Upper lobe of left lung (tissue), 4 donors: ENCODE data around the gene BCL7C.

Source experiments
- CTCF ChIP-seq, 6 experiments: fragments of 450-650 bp in 4 of 6; fragments of 200-600 bp in 2 of 6; sonication (generic) in 2 of 6; IDR thresholded peaks; one replicate each; pipeline ENCODE4 v1.5.1; 2016 to 2019; ENCODE audit warnings: antibody characterized with exemption in 6 of 6
- POLR2A ChIP-seq, 4 donors: fragments of 450-650 bp; IDR thresholded peaks; one replicate each; pipeline ENCODE4 v1.5.1; 2016 to 2017; ENCODE audit warnings: antibody characterized with exemption in 4 of 4, mild to moderate bottlenecking in 2 of 4
- POLR2AphosphoS5 ChIP-seq, 2 donors: sonication (generic); formaldehyde crosslinking; IDR thresholded peaks; one replicate each; pipeline ENCODE4 v1.5.1; 2017; ENCODE audit warnings: antibody characterized with exemption in 2 of 2

GRCh38 chr16:30926937-30927788 lies 33.3 kb upstream of the BCL7C start:
- TF ChIP-seq CTCF (IDR thresholded peaks at IDR 0.05): no peak
- no peak for TF ChIP-seq POLR2AphosphoS5 (IDR thresholded peaks at IDR 0.05)
- TF ChIP-seq POLR2A (IDR thresholded peaks at IDR 0.05): no peak
